Endodermal cell (in vitro differentiated cells): ENCODE data around the gene ZBTB40. TPM values are rescaled to one million over a fixed set of nuclear protein-coding genes. Genes with fewer than 3 reads are reported as not detected.
A peak's percentile ranks its signal among the peaks of the same experiment; 100 is the strongest.

Experiments used
- DNase-seq: peaks from one replicate; pipeline ENCODE4 v3.0.0-alpha.2; 2017
- H3K27ac ChIP-seq: 2 replicates; pipeline ENCODE4 v1.5.1; 2013; ENCODE audit warnings: mild to moderate bottlenecking, low read depth, low read length, moderate library complexity
- H3K27me3 ChIP-seq: 2 replicates; pipeline ENCODE4 v1.6.1; 2013; ENCODE audit warnings: mild to moderate bottlenecking, low read length, moderate library complexity; ENCODE audit not compliant: insufficient read depth, control insufficient read depth, poor library complexity, severe bottlenecking
- H3K36me3 ChIP-seq: 2 replicates; pipeline ENCODE4 v1.7.0; 2013; ENCODE audit warnings: mild to moderate bottlenecking, low read length, moderate library complexity; ENCODE audit not compliant: control insufficient read depth, insufficient read depth
- H3K4me1 ChIP-seq: one replicate; pipeline ENCODE4 v1.7.0; 2013; ENCODE audit warnings: low read length; ENCODE audit not compliant: control insufficient read depth, insufficient read depth
- H3K4me3 ChIP-seq: 2 replicates; pipeline ENCODE4 v1.5.1; 2013; ENCODE audit warnings: mild to moderate bottlenecking, low read length, moderate library complexity
- H3K9ac ChIP-seq: 2 replicates; pipeline ENCODE4 v1.6.1; 2013; ENCODE audit warnings: mild to moderate bottlenecking, low read length, moderate library complexity; ENCODE audit not compliant: poor library complexity, severe bottlenecking; ENCODE audit errors: extremely low read depth
- H3K9me3 ChIP-seq: 2 replicates; pipeline ENCODE4 v1.6.1; 2013; ENCODE audit warnings: mild to moderate bottlenecking, low read length, moderate library complexity; ENCODE audit not compliant: control insufficient read depth
- H3K27ac Mint-ChIP-seq: 2 replicates; pipeline ENCODE4 v1.8.0; 2020; ENCODE audit warnings: mixed read lengths
- H3K27me3 Mint-ChIP-seq: 2 replicates; pipeline ENCODE4 v1.8.0; 2021; ENCODE audit warnings: mild to moderate bottlenecking, mixed read lengths; ENCODE audit not compliant: insufficient read depth
- H3K36me3 Mint-ChIP-seq: 2 replicates; pipeline ENCODE4 v1.8.0; 2020; ENCODE audit warnings: low read depth, mixed read lengths
- H3K4me1 Mint-ChIP-seq: 2 replicates; pipeline ENCODE4 v1.8.0; 2020; ENCODE audit warnings: mixed read lengths
- H3K4me3 Mint-ChIP-seq: 2 replicates; pipeline ENCODE4 v1.8.0; 2020; ENCODE audit warnings: mild to moderate bottlenecking, moderate library complexity, mixed read lengths
- H3K9me3 Mint-ChIP-seq: 2 replicates; pipeline ENCODE4 v1.8.0; 2020; ENCODE audit warnings: mild to moderate bottlenecking, mixed read lengths
- CTCF ChIP-seq: fragments of 200-600 bp; sonication (generic); conservative IDR thresholded peaks from 2 replicates; pipeline ENCODE4 v1.5.0; 2021; ENCODE audit warnings: antibody characterized with exemption, mild to moderate bottlenecking
- WGBS, 2 experiments: methylation state at CpG; one replicate each; pipeline versions ENCODE4 v1.1.5 to v1.1.7; 2013; ENCODE audit warnings: missing lambda C conversion rate in 2 of 2, mixed read lengths in 1 of 2; ENCODE audit not compliant: insufficient coverage in 1 of 2, insufficient read length in 1 of 2; 5-methylcytosine and 5-hydroxymethylcytosine counted together
- total RNA-seq, 2 donors: library from RNA; stranded (reverse); fragmentation: NEBNext Ultra II Directional in 1 of 2; extraction: Animal tissue kit (Norgen Biotek cat#: 25700) in 1 of 2; gene quantifications; 2 replicates in 1 of 2; 3 replicates in 1 of 2; pipeline ENCODE4 v1.2.1, GENCODE V29; 2021

Gene ZBTB40
- total RNA-seq, 2 donors from 2014 or later = 18.5 to 29.7 TPM

DNA sequence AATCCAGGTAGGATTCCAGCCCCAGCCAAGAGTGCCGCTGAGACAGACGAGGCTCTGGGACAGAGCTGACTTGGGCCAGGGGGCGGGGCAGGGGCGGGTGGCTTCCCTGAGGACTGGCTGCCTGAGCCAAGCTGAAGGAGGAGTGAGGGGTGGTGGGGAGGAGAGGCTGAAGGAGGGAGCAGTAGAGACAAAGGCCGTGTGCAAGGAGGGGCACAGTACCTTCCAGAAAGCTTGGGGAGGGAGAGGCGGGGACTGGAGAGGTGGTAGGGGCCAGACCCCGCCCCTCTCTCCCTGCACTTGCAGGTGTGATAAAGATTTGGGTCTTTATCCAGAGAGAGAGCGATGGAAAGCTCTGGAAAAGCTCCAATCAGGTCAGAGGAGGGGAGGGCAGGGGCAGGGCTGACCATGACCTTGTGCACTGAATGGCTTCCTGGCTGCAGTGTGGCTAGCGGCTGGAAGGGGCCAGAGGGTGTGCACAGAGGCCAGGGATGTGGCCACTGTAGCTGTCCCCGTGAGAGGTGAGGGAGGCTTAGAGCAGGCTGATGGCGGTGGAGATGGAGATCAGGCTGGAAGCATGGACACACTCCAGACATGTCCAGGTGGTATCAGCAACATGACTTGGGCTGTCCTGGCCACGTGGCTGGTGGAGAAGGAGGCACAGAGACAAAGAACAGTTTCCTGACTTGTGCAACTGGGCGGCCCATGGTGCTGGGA lies 104.9 kb downstream of the ZBTB40 start:
- Mint-ChIP-seq H3K4me3 (no peak overlapping the region), H3K4me1 (peaks cover 11% of the 10 kb centered on the region), H3K36me3 (no peaks in the 10 kb centered on the region), H3K27ac (no peak overlapping the region), H3K27me3 (peaks cover 29% of the 10 kb centered on the region), H3K9me3 (no peaks in the 10 kb centered on the region)
- peaks cover 18% of the 10 kb centered on the region for H3K27me3 ChIP-seq
- H3K4me1 ChIP-seq = no peaks in the 10 kb centered on the region
- no peak overlapping the region for H3K9ac ChIP-seq
- H3K27ac ChIP-seq = no peak overlapping the region
- no peak for TF ChIP-seq CTCF
- H3K9me3 ChIP-seq = no peaks in the 10 kb centered on the region
- DNase-seq = peak; percentile 93
- no peaks in the 10 kb centered on the region for H3K36me3 ChIP-seq
- H3K4me3 ChIP-seq = no peak overlapping the region
- 52 to 53% methylated on average over 6 to 13 of the region's 13 CpGs for WGBS, 2 experiments

DNA sequence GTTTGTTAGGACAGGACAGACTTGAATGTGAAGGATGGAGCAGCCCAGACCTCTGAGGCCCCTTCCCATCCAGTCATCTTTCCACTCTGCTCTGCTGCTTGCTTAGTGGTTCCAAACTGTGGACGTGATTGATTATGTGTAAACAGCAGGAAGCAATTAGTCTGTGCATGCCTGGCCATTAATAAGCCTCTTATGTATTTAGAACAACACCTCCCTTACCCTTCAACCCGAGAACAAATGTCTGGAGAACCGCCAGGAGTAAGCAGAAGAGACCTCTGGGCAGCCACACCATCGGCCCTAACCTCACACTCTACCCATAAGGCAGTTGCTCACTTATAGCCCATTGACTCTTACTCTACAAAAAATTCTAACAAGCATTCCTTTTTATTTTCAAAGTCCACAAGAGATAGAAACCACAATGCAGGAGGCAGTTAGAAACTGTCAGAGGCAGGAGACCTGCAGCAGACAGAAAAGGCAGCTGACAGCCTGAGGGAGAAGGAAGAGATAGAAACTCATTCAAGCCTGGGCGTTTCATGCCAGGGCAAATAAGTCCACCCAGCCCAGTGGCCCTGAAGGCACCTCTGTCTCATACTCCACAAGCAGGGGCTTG lies 105.8 kb downstream of the ZBTB40 start:
- Mint-ChIP-seq H3K36me3 (no peaks in the 10 kb centered on the region), H3K27ac (no peak overlapping the region), H3K9me3 (no peaks in the 10 kb centered on the region), H3K27me3 (peaks cover 38% of the 10 kb centered on the region), H3K4me3 (no peak overlapping the region), H3K4me1 (peaks cover 11% of the 10 kb centered on the region)
- Histone ChIP-seq H3K27ac (no peak overlapping the region), H3K4me3 (no peak overlapping the region), H3K4me1 (no peaks in the 10 kb centered on the region), H3K27me3 (peaks cover 27% of the 10 kb centered on the region), H3K9me3 (no peaks in the 10 kb centered on the region), H3K36me3 (no peaks in the 10 kb centered on the region), H3K9ac (no peak overlapping the region)
- DNase-seq = no peak
- no peak for TF ChIP-seq CTCF
- 66 to 89% methylated on average over 4 to 5 of the region's 5 CpGs for WGBS, 2 experiments

DNA sequence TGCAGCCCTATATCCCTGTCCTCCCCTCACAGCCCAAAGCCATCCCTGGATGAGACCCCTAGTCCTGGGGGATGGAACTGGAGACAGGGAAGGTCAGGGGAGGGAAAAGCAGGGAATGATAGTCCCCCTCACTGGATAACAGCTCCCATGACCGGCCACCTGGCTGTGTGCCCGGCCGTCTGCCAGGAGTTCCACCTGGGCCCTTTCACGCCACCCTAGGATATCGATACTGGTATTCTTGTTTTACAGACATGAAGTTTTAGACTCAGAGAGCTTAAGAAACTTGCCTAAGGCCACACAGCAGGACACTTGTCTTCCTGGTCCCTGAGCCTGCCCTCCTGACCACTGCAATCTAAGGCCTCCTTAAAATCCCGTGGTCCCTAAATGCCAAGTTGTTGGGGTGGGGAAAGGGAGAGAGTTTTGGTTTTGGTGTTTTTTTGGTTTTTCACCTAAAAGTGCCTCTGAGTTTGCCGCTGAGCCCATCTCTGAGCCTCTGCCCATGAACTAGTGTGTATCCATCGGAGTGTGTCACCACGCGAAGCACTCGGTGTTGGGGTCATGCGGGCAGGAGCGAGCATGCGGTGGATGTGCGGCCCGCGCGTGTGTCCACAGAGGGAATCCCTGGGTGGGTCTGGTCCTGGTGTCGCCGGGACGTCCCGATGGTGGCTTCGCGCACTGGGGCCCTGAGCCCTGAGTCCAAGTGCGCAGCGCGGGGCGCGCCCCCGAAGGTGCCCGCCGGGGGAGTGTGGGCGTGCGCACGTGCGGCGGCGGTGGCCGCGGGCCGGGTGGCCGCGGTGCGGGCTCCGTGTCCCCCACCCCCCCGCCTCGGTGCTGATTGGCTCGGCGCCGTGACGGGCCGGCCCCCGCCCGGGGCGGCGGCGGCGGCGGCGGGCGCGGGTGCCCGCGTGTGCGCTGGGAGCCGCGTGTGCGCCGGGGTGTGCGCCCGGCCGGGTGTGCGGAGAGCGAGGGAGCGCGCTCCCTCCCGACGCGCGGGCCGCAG lies 111.2 kb downstream of the ZBTB40 start, which contains the start of gene EPHA8:
Gene EPHA8, plus strand, starts transcription at position 906 of the 1,000 bp plus-strand sequence. CDS start 147 bp downstream, outside the sequence.
- no peak within 1 kb of the TSS for H3K27ac Mint-ChIP-seq
- peaks cover 3% of the 10 kb centered on the region for H3K4me1 Mint-ChIP-seq
- peaks cover 55% of the 10 kb centered on the region for H3K27me3 Mint-ChIP-seq

More for the DNA sequence above, 111.2 kb downstream of the ZBTB40 start, which contains the start of gene EPHA8:
- H3K27ac ChIP-seq = no peak within 1 kb of the TSS
- H3K4me3 ChIP-seq = peak within 1 kb of the TSS; percentile 77
- peak within 1 kb of the TSS; percentile 61 for H3K4me3 Mint-ChIP-seq
- H3K9ac ChIP-seq = no peak within 1 kb of the TSS
- H3K36me3 ChIP-seq = no peaks in the 10 kb centered on the region
- no peaks in the 10 kb centered on the region for H3K36me3 Mint-ChIP-seq
- 12 to 39% methylated on average over 13 to 81 of the region's 81 CpGs for WGBS, 2 experiments
- no peaks in the 10 kb centered on the region for H3K4me1 ChIP-seq
- no peak for TF ChIP-seq CTCF
- H3K9me3 Mint-ChIP-seq = no peaks in the 10 kb centered on the region
- H3K27me3 ChIP-seq = peaks cover 53% of the 10 kb centered on the region
- DNase-seq = peak; percentile 63
- no peaks in the 10 kb centered on the region for H3K9me3 ChIP-seq
